ENCODE measurements around the gene WDR20.

Gene WDR20

DNA sequence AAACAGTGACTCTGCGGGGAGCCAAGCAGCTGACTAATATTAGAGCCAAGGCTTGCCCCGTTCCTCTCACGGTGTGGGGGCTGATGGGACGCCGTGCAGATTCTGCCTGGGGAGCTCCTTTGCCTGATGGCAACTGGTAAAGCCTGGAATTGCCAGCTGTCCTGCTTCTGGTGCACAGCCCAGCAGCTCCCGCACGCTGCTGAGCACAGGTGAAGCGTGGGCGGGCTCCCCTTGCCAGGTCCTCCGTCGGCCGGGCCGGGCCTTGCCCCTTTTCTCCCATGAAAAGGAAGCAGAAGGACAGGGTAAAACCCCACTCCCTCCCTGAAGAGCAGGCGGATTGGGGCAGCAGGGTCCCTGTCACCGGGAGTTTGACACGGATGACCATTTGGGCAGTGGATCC is 79.0 kb downstream of the WDR20 start:
- no peak for DNase-seq (ENCODE audit: low read depth in 2 of 2)

DNA sequence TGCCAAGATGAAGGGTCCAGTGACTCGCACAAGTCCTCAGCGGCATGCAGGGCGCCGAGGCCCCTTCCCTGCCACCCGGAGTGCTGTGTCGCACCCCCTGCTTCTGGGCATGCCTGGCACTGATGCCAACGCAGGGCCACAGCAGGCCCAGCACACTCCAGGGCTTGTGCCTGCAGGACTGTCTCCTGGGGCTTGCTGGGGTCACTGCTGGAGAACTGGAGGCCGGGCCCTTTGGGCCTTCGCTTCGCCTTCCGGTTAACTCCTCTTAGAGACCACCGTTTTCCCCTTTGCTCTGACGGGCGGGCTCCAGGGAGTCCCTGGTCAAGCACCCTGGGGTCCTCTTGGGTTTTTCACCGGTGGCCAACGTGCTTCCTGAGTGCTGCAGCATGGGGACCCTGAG is 79.6 kb downstream of the WDR20 start:
- no peak for DNase-seq (ENCODE audit: low read depth in 2 of 2)

DNA sequence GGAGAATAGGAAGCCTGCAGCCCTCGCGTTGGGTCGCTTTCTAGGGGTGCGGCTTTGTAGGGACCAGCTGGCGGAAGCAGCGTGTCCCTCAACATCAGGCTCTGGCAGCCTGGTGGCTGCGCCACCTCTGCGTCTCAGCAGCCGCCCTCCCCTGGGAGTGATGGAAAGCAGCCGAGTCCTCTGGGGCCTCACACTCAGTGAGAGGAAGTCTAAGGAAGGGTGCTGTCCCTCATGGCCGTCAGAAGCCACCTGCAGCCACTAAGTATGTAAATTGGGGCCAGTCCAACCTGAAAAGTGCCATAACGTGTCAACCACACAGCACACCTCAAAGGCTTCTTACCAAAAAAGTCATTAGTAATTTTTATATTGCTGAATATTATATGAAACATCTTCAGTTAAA is 80.3 kb downstream of the WDR20 start:
- no peak for DNase-seq (ENCODE audit: low read depth in 2 of 2)

DNA sequence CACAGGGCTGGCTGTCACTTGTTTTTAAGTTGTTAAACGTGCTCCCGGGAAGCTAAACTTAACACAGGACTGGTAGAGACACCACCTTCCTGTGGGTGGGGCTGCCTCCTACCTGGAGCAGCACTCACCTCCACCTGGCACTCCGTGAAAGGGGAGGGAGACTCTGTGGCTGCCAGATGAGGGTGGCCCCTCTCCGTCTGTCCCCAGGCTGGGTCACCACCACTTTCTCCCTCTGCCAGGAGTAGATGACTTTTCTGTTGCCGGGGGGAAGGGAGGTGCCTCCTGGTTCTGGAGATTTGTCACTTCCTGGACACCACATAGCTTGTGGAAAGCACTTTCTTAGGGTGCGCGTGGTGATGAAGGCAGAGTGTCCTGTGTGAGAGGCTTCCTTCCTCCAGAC is 81.3 kb downstream of the WDR20 start:
- no peak for DNase-seq (ENCODE audit: low read depth in 2 of 2)

DNA sequence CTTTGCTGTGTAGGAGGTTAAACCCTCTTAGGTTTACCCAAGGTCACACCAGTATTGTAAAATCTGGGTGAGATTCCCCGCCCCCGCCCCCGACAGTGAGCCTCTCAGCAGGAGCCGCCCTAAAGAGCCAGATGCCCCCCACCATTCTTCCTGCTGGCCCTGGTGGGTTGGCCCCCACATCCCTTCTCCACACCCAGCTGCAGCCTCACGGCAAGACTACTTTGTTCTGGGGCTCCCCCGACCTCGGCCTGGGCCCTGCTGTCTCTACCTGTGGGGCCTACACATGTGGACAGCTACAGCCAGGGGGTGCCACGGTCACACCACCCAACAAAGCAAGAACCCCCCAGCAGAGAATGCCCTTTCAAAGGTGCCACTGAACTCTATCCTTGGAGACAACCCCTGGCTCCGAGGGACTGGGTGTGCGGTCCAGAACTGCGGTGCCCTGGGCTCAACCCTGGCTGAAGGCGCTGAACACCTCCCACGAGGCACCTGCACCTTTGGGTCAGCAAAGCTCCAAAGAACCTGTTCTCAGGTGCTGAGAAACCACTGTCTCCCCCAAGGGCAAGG is 82.4 kb downstream of the WDR20 start:
- no peak for DNase-seq (ENCODE audit: low read depth in 2 of 2)

DNA sequence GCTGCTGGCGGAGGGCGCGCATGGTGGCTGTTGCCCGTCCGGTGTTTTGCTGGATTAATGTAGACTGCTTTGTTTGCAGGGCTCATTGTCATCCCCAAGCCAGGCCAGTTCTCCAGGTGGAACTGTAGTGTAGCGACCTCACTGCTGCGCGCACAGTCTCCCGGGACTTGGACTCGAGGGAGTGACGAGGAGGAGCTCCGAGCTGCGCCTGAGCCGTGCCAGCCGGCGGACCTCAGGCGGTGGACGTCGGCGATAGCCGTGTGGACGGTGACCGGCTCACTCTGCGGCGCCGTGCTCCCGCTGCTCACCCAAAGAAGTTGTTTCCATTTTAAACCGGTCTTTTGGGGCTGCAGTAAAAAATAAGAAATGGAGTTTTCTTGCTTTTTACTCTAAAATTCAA is 83.1 kb downstream of the WDR20 start:
- DNase-seq (ENCODE audit: low read depth in 2 of 2), result no peak

DNA sequence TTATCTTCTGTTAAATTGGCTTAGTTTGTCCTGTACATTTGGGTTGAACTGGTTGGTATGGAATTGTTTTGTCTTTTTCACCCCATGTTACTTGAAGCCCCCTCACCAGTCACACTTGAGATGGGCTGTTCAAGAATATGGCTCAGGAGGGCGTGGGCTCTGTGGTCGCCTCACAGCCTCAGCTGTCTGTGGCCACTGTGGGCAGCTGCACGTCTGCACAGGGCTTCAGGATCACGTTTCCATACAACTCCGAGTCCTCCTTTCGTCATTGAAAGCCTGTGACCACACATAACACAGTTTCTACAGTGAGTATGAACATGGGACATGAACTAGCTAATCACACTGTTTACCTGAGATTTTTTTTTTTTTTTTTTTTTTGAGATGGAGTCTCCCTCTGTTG is 84.0 kb downstream of the WDR20 start:
- no peak for DNase-seq (ENCODE audit: low read depth in 2 of 2)

DNA sequence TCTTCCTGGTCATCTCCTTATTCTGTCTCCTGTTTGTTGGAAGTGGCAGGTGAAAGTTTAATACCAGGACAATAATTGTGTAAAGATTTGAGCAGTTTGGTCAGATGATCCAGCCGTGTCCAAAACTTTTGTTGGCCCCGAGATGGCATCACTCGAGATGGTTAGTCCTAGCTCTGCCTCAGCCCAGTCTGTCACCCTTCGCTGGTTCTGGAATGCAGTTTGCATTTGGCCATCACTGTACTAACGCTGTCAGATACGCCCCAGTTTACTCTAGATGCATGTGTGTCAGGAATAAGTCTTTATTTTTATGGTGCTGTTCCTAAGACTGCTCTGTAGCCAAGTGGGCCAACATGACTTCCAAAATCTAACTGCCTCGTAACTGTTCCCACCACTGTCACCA is 85.7 kb downstream of the WDR20 start:
- no peak for DNase-seq (ENCODE audit: low read depth in 2 of 2)

DNA sequence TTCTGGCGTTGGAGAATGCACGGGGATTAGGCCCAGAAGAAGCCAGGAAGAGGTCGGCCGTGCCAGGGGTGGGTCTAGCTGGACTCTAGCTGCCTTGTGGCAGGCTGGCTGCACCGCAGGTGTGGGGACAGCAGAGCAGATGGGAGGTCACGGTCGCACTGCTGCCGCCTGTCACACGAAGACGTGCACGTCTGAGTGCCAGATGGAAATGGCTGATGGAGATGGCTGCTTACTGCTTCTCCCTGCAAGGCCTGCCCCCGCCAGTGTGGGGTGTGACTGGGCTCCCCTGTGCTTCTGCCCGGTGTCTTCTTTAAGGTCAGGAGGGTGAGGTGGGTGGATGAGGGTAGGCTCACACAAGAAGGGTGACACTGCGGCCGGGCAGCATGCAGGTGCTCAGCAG is 86.2 kb downstream of the WDR20 start:
- no peak for DNase-seq (ENCODE audit: low read depth in 2 of 2)

DNA sequence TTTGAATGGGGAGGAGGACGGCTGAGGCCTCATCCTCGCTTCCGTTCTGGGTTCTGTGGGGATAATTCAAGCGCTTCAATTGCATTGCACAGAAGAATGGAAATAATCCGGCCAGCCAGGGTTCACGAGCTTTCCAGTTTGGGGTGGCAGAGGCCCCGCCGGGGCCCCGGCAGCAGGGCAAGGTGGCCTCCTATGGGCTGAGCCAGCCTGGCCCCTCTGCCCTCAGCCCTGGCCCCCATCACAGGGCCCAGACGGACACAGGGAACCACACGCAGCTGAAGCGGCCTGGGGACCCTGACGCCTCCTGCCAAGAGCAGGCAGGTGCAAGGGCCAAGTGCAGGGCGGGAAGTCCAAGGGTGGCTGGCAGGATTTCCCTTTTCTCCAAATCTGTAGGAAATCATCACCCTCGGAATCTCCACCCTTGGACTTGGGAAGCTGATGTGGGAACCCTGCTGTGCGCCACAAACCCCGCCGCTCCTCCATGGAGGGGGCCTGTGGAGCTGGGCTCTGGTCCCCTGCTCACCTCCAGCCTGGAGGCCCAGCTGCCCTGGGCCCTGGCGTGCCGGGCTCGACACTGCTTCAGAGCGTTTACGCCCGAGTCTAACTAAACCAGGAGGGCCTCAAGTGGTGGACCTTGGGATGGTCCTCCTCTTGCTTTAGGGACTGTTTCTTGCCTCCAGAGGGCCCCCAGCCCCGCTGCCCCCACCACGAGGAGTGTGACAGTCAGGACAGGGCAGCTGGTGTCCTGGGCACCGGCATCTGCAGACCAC is 86.8 kb downstream of the WDR20 start:
- no peak for DNase-seq (ENCODE audit: low read depth in 2 of 2)

DNA sequence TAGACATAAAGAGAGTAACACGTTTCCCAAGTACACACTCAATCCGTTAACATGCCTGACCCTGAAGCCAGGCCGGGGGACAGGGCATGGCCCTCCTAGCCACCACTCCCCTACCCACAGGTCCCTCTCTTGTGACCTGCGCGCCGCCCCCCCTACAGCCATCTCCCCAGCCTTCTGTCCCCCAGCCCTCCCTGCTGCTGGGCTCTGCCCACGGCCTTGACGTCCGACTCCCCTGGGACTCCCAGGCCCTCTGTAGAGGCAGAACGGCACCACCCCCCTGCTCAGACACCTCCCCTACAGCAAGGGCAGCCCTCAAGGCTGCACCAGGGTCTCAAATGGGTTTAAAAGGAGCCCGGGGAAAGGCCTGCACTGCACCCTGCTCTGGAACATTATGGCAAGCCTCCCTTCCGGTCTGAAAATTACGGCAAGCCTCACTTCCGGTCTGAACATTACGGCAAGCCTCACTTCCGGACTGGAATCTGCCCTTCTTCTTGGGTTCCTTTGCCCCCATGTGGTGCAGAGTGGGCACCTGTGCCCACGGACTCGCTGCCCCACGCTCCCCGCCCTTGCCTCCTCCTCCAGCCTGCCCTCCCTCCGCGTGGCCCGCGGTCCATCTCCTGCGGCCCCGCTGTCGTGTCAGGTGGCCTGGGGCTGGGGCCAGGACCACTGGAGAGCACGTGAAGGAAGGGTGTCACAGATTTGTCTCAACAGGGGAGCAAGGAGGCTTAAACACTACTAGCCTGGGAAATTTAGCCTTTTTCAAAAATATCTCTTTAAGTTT is 87.7 kb downstream of the WDR20 start:
- DNase-seq (ENCODE audit: low read depth in 2 of 2), result no peak

DNA sequence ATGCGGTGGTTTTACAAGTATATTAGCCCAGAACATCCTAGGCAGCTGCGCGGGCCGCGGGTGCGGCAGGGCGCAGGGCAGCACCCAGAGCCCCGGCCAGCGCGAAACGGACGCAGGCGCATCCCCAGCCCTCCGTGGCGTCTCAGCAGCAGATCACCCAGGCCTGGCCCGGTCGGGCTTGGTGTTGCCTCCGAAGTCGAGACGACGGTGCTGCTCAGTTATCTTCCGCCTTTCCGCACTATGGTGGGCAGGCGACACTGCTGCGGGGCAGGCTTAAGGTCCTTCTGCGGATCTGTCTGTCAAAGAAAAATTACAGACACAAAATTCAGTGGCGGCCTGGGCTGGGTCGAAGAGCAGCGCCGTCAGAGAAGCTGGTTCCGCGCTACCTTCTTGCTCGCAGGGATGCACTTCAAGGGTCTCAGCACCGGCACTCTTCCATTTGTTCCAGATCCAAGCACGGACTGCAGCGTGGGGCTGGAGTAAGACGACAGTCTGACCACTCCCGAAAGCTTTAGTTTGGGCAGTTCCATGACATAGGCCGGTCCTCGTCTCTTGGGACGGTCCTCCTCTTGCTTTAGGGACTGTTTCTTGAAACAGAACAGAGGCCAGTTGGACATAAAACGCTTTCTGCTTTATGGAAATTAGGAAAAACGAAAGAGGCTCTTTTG is 89.5 kb downstream of the WDR20 start:
- DNase-seq (ENCODE audit: low read depth in 2 of 2), result no peak

DNA sequence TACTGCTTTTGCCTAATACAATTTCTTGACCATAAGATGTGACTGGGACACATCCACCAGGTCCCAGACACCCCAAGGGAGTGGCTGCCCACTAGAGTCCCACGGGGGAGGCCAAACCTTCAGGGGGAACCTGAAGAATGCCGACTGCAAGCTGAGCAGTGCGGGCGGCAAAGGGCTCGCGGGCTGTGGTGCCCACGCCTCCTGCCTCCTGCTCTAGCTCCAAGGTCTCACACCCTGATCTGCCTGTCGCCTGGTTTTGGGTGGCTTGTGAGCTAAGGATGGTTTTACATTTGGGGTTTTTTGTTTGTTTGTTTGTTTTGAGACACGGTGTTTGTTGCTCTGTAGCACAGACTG is 90.0 kb downstream of the WDR20 start:
- DNase-seq (ENCODE audit: low read depth in 2 of 2), result no peak

DNA sequence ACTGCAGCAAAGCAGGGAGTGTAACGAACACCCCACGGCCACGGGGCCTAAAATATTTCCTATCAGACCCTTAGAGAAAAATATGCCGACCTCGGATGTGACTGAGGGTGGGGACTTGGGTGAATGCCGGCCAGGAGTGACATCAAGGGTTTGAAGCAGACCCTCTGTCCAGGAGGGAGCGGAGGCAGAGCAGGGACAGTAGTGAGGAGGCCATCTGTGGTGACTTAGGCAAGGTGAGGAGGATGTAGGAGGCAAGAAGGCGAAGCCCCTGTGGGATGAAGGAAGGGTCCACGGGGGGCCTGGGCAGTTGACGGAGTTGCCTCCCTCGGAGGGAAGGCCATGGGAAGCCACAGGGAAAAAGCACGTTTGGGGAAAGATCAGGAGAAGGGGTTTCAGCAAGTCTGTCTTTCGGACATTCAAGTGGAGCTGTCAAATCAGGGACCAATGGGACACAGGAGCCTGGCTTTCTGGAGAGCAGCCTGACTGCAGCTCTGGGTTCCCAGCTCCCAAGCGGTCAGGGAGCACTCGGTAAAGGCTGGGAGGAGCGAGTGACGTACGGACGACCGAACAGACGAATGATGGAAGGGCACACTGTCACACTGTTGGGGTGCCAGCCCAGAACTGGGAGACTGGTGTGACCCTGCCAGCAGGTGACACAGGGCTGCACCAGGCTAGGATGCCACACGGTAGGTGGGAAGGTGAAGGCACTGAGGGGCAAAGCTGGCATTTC is 90.9 kb downstream of the WDR20 start:
- DNase-seq (ENCODE audit: low read depth in 2 of 2), result no peak

DNA sequence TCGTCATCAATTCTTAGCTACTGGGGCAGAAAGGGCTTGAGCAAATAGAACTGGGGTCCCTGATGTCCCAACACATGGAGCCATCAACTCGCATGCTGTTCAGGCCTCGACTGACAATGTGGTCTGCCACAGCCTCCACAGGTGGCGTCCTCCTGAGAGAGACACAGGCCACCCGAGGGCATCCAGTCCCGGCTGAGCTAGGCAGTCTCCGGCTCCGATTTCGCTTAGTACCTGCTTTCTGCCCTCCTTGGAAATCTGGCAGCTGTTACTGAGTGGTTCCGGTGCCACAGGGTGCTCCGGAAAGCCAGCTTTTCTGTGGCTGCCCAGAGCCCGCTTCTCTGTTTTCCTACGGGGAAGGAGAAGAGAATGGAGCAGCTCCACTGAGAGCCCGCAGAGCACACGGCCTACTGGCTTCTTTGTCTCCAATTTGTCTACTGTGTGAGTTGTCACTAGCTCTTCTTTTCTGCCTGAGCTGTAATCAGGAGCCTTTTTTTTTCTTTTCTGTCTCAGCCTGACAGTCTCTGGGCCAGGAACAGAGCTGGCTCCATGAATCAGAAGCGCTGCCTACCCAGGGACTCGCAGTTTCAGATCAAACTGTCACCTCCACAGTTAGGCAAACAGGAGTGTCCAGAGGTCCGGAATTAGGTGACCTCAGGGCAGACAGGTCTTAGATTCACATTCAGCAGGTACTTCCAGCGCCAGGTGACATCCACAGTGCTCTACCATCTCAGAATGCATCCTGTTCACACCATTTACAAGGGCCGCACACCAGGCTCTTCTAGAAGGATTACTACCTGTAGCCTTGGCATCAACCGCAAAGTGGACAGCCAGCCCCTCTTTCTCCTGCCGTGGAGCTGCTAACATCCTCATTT is 92.0 kb downstream of the WDR20 start:
- no peak for DNase-seq (ENCODE audit: low read depth in 2 of 2)

DNA sequence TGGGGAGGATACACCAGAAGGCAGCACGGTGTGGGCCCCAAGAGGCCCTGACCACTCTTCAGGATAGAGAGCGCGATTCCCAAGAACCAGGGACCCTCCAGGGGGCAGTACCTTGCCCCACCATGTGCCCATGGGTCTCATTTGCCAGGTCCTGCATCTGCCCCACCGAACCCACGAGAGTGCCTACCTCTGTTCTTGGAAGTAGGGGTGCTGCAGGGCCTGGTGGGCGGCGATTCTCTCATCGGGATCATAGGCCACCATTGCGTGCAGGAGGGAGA is 92.6 kb downstream of the WDR20 start:
- DNase-seq (ENCODE audit: low read depth in 2 of 2), result no peak

DNA sequence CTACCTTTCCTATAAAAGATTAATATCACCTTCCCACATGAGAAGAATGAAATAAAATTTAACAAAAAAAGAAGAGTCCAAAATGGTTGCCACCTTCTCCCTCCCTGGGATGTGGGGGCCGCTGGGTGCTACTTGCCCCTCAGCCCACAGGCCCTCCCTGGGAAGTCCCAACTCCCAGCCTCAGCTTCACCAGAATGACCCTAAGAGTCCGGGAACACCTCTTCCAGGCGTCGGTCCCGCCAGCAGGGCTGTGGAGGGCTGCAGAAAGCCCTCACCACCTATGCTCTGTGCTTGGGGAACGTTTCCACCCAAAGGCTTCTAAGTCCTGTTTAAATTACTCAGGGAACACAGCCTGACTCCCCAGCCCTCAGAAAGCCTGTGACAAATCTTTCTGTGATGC is 93.4 kb downstream of the WDR20 start:
- DNase-seq (ENCODE audit: low read depth in 2 of 2), result no peak

DNA sequence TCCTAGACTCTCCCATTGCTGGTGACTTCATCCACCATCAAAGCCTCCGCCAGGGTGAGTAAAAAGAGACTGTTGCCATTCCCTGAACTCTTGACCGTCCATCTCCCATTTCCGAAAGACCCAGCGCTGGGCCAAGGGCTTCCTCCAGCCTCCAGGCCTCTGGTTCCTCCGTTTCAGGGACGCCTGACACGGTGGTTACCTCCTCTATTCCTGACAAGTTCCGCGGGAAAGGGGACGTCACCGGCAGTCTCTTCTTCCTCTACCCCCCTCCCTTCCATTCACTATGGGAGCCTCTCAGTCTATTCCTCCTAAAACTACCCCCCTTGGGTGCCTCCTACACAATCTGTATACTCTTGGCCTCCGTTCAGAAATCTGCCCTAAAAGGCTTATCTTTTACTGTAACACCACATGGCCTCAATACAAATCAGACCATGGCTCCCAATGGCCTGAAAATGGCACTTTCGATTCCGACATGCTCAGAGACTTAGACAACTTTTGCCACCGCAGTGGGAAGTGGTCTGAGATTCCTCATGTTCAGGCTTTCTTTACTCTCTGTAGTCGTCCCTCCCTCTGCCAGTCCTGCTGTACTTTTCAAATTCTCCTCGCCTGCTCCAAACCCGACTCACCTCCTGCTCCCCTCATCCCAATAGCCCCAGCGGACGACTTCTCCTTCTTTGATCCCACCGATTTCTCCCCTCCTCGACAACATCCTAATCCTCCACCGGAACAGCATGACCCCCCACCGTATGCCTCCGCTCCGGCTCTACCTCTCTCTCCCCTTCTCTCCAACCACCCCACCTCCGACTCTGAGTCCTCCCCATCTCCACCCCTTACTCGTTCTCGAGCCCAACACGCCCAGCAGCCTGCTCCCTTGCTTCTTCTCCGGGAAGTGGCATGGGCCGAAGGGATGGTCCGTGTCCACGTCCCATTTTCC is 94.9 kb downstream of the WDR20 start:
- no peak for DNase-seq (ENCODE audit: low read depth in 2 of 2)

DNA sequence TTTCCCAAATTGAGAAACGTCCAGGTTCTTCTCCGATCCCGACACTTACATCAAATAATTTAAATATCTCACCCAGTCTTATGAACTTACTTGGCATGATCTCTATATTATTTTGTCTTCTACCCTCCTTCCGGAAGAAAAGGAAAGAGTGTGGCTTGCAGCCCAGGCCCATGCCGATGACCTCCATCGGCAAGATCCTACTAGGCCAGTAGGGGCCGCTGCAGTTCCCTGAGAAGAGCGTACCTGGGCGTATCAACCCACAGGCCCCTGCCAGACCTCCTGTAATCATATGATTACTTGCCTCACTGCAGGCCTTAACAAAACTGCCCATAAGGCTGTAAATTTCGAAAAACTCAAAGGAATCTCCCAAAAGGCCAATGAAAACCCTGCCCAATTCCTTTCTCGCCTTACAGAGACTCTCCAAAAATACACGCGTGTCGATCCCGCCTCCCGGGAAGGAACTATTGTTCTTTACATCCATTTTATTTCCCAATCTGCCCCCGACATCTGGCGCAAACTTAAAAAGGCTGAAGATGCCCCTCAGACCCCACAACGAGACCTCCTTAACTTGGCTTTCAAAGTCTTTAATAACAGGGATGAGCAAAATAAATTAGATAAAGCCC is 95.7 kb downstream of the WDR20 start:
- DNase-seq (ENCODE audit: low read depth in 2 of 2), result peak; percentile 67 to 71

DNA sequence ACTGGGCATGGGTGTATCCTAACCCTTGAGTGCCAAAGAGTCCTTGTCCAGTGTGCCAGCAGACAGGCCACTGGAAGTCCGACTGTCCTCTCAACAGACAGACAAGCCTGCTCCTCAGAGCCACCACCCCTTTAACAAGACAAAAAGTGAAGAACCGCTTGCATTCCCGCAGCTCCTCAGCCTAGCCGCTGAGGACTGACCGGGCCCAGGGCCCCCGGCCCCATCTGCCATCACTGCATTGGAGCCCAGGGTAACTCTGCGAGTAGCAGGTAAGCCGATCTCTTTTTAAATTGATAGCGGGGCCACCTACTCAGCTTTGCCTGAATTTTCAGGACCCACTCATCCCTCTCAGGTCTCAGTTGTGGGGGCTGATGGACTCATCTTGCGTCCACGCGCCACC is 96.3 kb downstream of the WDR20 start:
- DNase-seq (ENCODE audit: low read depth in 2 of 2), result no peak
